IPS-NIHi7 (cell line): ENCODE results near the gene PHC1.
"Not testable (repeated sequence)": the region's sequence is repeated elsewhere in the genome, so short reads cannot be mapped to it uniquely, and the experiment has no call there.

ENCODE experiments used
- DNase-seq: peaks from one replicate; pipeline ENCODE4 v3.0.0; 2012; ENCODE audit warnings: mixed read lengths; ENCODE audit errors: extremely low spot score

PHC1 gene

DNA sequence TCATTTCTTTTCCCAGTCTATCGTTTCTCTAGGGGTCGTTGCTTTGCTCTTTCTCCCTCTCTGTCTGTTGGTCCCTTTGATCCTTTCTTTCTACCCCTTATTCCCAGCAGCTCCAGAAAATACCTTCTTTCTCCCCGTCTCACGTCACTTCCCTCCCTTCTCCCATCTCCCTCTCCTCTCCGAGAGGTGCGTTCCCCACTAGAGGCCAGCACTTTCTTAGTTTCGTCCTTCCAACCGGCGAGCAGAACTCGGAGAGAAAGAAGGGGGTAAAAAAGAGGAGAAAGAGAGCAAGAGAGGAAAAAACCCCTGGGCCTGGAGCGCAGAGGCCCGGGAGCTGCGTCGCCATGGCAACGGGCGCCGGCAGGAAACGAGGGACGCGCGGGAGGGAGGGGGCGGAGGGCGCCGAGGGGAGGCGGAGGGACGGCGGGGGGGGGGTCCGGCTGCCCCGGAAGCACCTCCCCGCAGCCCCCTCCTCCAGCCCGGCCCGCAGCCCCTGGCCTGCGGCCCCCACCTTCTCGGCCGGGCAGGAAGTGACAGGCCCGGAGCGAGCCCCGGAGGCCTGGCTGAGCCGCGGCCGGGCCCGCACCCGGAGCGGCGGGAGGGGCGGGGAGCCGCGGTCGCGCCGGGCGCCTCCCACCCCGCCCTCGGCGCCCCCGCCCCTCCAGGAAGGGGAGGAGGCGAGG, at the start of gene PHC1:
Gene PHC1, plus strand, starts transcription at position 477 of the 683 bp plus-strand sequence. CDS start 3,169 bp downstream, outside the sequence.
- DNase-seq = peak; percentile 92

DNA sequence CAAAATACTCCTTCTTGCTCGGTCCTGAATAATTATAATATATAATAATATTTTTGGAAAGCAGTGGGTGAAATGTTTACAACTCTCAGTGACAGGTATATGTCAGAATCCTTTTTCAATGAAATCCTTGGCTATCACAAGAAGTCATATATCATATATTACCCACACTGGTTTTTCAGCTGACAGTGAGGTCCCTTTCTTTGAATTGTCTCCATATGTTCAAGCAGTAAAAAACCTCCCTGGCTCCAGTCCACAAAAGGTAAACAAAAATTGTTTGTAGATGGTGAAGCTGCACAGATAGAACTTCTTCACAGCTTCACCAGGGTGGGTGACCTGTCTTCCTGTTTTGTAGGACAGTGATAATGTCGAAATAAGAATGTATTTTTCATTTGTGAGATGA, 47.9 kb upstream of the PHC1 start:
- no peak for DNase-seq

DNA sequence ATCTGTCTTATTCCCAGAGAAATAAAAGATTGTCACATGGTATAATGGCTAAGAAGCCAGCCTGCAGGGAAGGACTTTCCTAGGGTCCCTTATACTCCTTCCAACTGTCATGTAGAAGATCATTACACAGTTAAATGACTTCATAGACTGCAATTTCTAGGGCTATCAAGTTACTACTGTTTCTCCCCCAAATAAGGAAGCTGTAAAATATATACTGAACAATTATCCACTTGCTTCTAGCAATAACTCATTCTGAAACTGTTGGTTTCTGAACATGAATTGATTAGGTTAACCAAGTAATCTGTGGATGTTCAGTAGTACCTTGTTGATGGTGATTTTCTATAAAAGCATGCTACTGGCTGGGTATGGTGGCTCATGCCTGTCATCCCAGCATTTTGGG, 47.3 kb upstream of the PHC1 start:
- DNase-seq = no peak

DNA sequence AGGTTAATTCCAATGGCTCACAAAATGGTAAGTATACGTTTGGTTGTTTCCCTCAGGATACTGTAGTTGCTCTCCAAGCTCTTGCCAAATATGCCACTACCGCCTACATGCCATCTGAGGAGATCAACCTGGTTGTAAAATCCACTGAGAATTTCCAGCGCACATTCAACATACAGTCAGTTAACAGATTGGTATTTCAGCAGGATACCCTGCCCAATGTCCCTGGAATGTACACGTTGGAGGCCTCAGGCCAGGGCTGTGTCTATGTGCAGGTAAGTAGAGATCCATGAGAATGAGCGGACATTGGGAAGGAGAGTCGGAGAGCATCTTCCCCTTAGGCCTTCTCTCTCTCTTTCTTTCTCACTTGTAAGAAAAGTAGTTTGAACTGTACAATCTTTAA, 46.5 kb upstream of the PHC1 start:
- DNase-seq = no peak

- DNase-seq = no peak
Observed at GRCh38 chr12:8870586-8870985, 43.7 kb upstream of the PHC1 start.

- no peak for DNase-seq
Observed at GRCh38 chr12:8871068-8871467, 43.2 kb upstream of the PHC1 start.

- no peak for DNase-seq
Observed at GRCh38 chr12:8876887-8877286, 37.4 kb upstream of the PHC1 start.

- no peak for DNase-seq
Observed at GRCh38 chr12:8886502-8887284, 27.6 kb upstream of the PHC1 start.

- no peak for DNase-seq
Observed at GRCh38 chr12:8887285-8887715, 27.0 kb upstream of the PHC1 start.

DNA sequence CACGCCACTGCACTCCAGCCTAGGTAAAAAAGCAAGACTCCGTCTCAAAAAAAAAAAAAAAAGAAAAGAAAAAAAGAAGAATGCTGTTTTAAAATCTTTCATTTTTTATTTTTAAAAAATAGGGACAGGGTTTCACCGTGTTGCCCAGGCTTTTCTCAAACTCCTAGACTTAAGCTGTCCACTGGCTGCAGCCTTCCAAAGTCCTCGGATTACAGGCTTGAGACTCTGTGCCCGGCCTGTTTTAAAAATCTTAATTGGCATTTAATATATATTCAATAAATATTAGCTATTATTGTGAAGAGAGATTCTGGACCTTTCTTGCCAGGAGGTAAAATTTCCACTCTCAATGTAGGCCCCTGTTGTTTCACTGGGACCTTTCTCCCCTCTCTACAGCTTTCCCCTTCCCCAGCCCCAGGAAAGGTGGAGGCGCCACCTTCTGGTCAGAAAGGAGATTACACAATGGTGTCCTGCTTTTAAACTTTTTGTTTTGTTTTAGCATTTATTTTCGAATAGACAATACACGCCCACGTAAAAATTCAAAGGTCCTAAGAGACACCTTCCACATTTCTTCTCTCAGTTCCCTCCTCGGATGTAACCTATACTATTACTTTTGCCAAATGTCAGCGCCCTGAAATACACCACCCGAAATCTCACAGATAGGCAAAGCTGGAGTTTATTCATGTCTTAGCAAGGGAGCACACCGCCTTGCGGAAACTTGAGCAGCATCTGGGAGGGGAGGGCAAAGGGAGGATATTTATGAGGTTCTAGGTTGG, 23.8 kb upstream of the PHC1 start:
- DNase-seq = peak; percentile 84

DNA sequence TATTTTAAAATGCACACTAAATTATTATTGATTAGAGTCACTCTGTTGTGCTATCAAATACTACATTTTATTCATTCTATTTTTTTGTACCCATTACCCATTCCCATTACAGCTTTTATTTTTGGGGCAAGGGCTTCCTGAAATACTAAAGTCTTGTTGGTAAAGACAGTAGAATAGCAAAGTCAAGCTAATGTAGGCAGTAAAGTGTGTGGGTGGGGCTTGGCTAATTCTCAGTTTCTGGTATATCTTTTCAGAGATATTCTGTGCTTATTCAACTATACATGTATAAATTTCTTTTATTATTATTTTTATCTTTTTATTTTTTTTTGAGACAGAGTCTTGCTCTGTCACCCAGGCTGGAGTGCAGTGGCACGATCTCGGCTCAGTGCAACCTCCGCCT, 22.3 kb upstream of the PHC1 start:
- DNase-seq = no peak

- DNase-seq = no peak
Observed at GRCh38 chr12:8894378-8894777, 19.9 kb upstream of the PHC1 start.

DNA sequence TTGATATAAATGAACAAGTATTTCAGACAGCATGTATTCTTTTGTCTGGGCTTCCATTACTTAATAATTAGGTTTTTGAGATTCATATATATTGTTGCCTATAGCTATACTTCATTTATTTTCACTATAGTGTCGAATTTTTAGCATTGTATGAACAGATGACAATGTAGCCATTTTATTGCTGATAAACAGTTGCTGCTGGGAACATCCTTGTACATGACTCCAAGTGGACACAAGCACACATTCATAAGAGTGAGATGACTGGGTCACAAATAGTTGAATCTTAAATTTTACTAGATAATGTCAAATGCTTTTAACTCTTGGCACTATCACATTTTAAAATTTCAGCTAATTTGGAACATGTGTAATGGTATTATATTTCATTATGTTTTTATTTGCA, 19.3 kb upstream of the PHC1 start:
- no peak for DNase-seq

GRCh38 chr12:8897081-8897480, 17.2 kb upstream of the PHC1 start:
- DNase-seq = no peak

- no peak for DNase-seq
Observed at GRCh38 chr12:8899830-8900229, 14.5 kb upstream of the PHC1 start.

DNA sequence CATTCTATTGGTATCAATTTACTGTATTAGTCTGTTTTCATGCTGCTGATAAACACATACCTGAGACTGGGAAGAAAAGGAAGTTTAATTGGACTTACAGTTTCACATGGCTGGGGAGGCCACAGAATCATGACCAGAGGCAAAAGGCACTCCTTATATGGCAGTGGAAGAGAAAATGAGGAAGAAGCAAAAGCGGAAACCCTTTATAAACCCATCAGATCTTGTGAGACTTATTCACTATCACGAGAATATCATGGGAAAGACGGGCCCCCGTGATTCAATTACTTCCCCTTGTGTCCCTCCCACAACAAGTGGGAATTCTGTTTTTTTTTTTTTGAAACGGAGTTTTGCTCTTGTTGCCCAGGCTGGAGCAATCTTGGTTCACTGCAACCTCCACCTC, 11.6 kb upstream of the PHC1 start:
- DNase-seq = not testable (repeated sequence)

DNA sequence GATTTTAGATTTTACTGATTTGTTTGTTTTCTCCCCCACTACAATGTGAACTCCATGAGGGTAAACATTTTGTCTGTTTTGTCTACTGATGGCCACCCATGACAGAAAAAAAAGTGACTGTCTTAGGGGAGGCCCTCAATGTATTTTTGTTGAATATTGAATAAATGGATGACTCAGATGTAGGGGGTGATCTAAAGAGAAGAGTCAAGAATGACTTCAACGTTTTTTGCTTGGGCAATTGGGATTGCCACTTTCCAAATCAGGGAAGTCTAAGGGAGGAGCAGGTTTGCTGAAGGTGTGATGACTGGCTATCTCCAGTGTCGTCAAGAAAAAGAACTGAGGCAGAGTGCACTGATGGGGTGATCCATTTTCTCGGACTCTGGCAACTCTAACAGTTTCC, 10.7 kb upstream of the PHC1 start:
- no peak for DNase-seq

GRCh38 chr12:8904665-8905064, 9.6 kb upstream of the PHC1 start:
- no peak for DNase-seq

- no peak for DNase-seq
Observed at GRCh38 chr12:8905546-8905945, 8.8 kb upstream of the PHC1 start.

GRCh38 chr12:8906266-8907180, 7.8 kb upstream of the PHC1 start:
- no peak for DNase-seq

DNA sequence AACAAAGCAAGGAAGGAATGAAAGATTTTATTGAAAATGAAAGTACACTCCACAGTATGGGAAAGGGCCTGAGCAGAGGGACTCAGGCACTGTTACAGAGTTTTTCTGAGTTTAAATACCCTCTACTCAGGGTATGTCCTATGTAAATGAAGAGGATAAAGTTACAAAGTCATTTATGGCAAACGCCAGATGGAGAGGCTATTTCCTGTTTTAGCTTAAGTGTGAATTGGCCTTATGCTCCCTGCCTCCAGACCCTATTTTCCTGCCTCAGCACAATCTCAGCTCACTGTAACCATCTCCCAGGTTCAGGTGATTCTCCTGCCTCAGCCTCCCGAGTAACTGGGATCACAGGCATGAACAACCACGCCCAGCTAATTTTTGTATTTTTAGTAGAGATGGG, 6.8 kb upstream of the PHC1 start:
- DNase-seq = no peak

- no peak for DNase-seq
Observed at GRCh38 chr12:8909752-8910151, 4.6 kb upstream of the PHC1 start.
